ENCODE data around the gene SCAI. TPM values are rescaled to one million over a fixed set of nuclear protein-coding genes. Genes with fewer than 3 reads are reported as not detected.

Gene SCAI
- total RNA-seq, 1 experiment from 2014 or later = 15.5 TPM

DNA sequence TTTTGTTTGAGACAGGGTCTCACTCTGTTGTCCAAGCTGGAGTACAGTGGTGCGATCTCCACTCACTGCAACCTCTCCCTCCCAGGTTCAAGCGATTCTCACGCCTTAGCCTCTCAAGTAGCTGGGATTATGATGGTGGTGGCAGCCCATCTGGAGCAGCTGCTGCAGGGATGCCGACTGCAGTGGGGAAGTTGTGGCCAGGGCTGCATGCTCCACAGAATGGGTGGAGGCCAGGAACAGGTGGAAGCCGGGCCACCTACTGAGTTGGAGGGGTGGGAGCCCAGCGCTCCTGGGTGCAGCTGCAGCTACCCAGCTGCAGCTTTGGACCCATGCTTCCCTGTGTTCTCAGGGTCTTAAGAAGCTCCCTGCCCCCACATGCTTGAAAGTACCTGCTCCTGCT is 99.7 kb downstream of the SCAI start:
- H3K79me1 ChIP-seq (ENCODE audit: insufficient read depth, low read depth, low read length, poor library complexity, severe bottlenecking) = peaks cover 3% of the 10 kb centered on the region
- no peaks in the 10 kb centered on the region for H3K9me3 ChIP-seq (ENCODE audit: control insufficient read depth, low read depth, low read length)
- H4K20me1 ChIP-seq (ENCODE audit: control insufficient read depth, insufficient read depth, insufficient read length) = no peaks in the 10 kb centered on the region
- no peak overlapping the region for H2BK20ac ChIP-seq (ENCODE audit: low read depth, low read length, poor library complexity, severe bottlenecking)
- no peak overlapping the region for H3T11ph ChIP-seq (ENCODE audit: low read length)
- H4K91ac ChIP-seq (ENCODE audit: insufficient read length, low read depth, low read length) = no peak overlapping the region
- H3K4ac ChIP-seq (ENCODE audit: low read depth, low read length) = no peak overlapping the region
- H2BK120ac ChIP-seq (ENCODE audit: low read depth, low read length, poor library complexity, severe bottlenecking) = no peak overlapping the region
- WGBS (ENCODE audit: extremely low coverage, insufficient read length, low lambda C conversion rate) = no CpG with 5 or more reads among the region's 6 CpGs
- H3K14ac ChIP-seq (ENCODE audit: insufficient read depth, low read length) = no peak overlapping the region
- H3K79me2 ChIP-seq (ENCODE audit: insufficient read depth, low read length) = no peaks in the 10 kb centered on the region
- H4K5ac ChIP-seq (ENCODE audit: insufficient read length, low read depth, low read length) = no peak overlapping the region
- Mint-ChIP-seq H3K27ac (no peak overlapping the region), H3K27me3 (ENCODE audit: low read depth) (no peaks in the 10 kb centered on the region), H3K9me3 (no peaks in the 10 kb centered on the region), H3K4me1 (no peaks in the 10 kb centered on the region), H3K4me3 (no peak overlapping the region), H3K36me3 (ENCODE audit: insufficient read depth in 1 of 3, low read depth in 3 of 3) (peaks cover 5 to 23% (median 13%) of the 10 kb centered on the region in 3 experiments)
- no peak overlapping the region for H3K4me2 ChIP-seq (ENCODE audit: insufficient read depth, insufficient read length, low read length)
- no peak for TF ChIP-seq CTCF (conservative IDR thresholded peaks at IDR 0.05)
- H2BK5ac ChIP-seq (ENCODE audit: insufficient read length, low read length) = no peak overlapping the region
- no peaks in the 10 kb centered on the region for H3K4me1 ChIP-seq (ENCODE audit: insufficient read depth, low read length)
- no peak overlapping the region for H3K27ac ChIP-seq (ENCODE audit: insufficient read length, low read depth, low read length)
- no peak overlapping the region for H3K9ac ChIP-seq (ENCODE audit: extremely low read depth, insufficient read length, low read length)
- H3K56ac ChIP-seq (ENCODE audit: insufficient read length, low read depth, low read length) = no peak overlapping the region
- DNase-seq = no peak
- H3K27me3 ChIP-seq (ENCODE audit: insufficient read depth, low read length) = no peaks in the 10 kb centered on the region
- no peak overlapping the region for H2BK15ac ChIP-seq (ENCODE audit: low read depth, low read length)
- no peak overlapping the region for H2AK5ac ChIP-seq (ENCODE audit: insufficient read length, low read length)
- H4K8ac ChIP-seq (replicated peaks; ENCODE audit: insufficient read length, low read depth, low read length) = no peak overlapping the region
- H3K18ac ChIP-seq (ENCODE audit: insufficient read length, low read depth, low read length) = no peak overlapping the region
- no peak overlapping the region for H2BK12ac ChIP-seq (ENCODE audit: insufficient read length, low read depth, low read length)
- H3K23ac ChIP-seq (ENCODE audit: insufficient read length, low read depth, low read length) = no peak overlapping the region
- H2AFZ ChIP-seq (ENCODE audit: low read length) = no peak overlapping the region
- H3K23me2 ChIP-seq (ENCODE audit: insufficient read length, low read depth, low read length, poor library complexity, severe bottlenecking) = no peaks in the 10 kb centered on the region

Measured in H9 (cell line).